ENCODE data around the gene TMEM245. TPM values are rescaled to one million over a fixed set of nuclear protein-coding genes. Genes with fewer than 3 reads are reported as not detected.

TMEM245 gene
- total RNA-seq = 43.3 TPM
- 10 to 100 TPM; 29.4 to 42.1 (median 38.1) TPM for polyA plus RNA-seq (ENCODE audit: insufficient read depth in 1 of 8, insufficient read length in 8 of 8, low replicate concordance in 1 of 8)
- long read RNA-seq, donor 1, full-length matches to known transcripts = 1 of 12 reads
- long read RNA-seq, donor 1, partial matches to known transcripts = 11 of 12 reads
- long read RNA-seq, donor 1, other reads (novel, unspliced or antisense) = 0 of 12 reads
- long read RNA-seq, donor 2 = 0 reads
- long read RNA-seq, donor 3, full-length matches to known transcripts = 1 of 25 reads
- long read RNA-seq, donor 3, partial matches to known transcripts = 24 of 25 reads
- long read RNA-seq, donor 3, other reads (novel, unspliced or antisense) = 0 of 25 reads
- long read RNA-seq, donor 4, full-length matches to known transcripts = 2 of 2 reads
- long read RNA-seq, donor 4, partial matches to known transcripts = 0 of 2 reads
- long read RNA-seq, donor 4, other reads (novel, unspliced or antisense) = 0 of 2 reads
- long read RNA-seq, donor 5, full-length matches to known transcripts = 7 of 42 reads
- long read RNA-seq, donor 5, partial matches to known transcripts = 35 of 42 reads
- long read RNA-seq, donor 5, other reads (novel, unspliced or antisense) = 0 of 42 reads
- long read RNA-seq, donor 6, full-length matches to known transcripts = 2 of 15 reads
- long read RNA-seq, donor 6, partial matches to known transcripts = 13 of 15 reads
- long read RNA-seq, donor 6, other reads (novel, unspliced or antisense) = 0 of 15 reads
- long read RNA-seq, donor 7, full-length matches to known transcripts = 6 of 18 reads
- long read RNA-seq, donor 7, partial matches to known transcripts = 12 of 18 reads
- long read RNA-seq, donor 7, other reads (novel, unspliced or antisense) = 0 of 18 reads
- long read RNA-seq, donor 8, full-length matches to known transcripts = 2 of 2 reads
- long read RNA-seq, donor 8, partial matches to known transcripts = 0 of 2 reads
- long read RNA-seq, donor 8, other reads (novel, unspliced or antisense) = 0 of 2 reads
- long read RNA-seq, donor 9, full-length matches to known transcripts = 2 of 41 reads
- long read RNA-seq, donor 9, partial matches to known transcripts = 39 of 41 reads
- long read RNA-seq, donor 9, other reads (novel, unspliced or antisense) = 0 of 41 reads
- long read RNA-seq, donor 10, full-length matches to known transcripts = 5 of 11 reads
- long read RNA-seq, donor 10, partial matches to known transcripts = 6 of 11 reads
- long read RNA-seq, donor 10, other reads (novel, unspliced or antisense) = 0 of 11 reads
- long read RNA-seq, donor 11, full-length matches to known transcripts = 3 of 3 reads
- long read RNA-seq, donor 11, partial matches to known transcripts = 0 of 3 reads
- long read RNA-seq, donor 11, other reads (novel, unspliced or antisense) = 0 of 3 reads

GRCh38 chr9:109119439-109120203 is at the start of gene TMEM245:
Gene TMEM245, minus strand, starts transcription at chr9:109119947. Its CDS starts 34 bp downstream, at chr9:109119913.
- H3K4me1 ChIP-seq (ENCODE audit: control insufficient read depth, insufficient read depth, low read length) = peaks cover 14% of the 10 kb centered on the region
- peak; percentile 100 for DNase-seq
- H3K9me3 ChIP-seq (replicated peaks; ENCODE audit: control insufficient read depth, low read depth, low read length) = no peaks in the 10 kb centered on the region
- H3K36me3 ChIP-seq (ENCODE audit: control insufficient read depth, insufficient read depth, low read length) = no peaks in the 10 kb centered on the region
- H3K4me3 ChIP-seq (ENCODE audit: low read length) = peak within 1 kb of the TSS; percentile 73
- H3K27ac ChIP-seq (ENCODE audit: low read length) = peak within 1 kb of the TSS; percentile 62
- no peaks in the 10 kb centered on the region for H3K27me3 ChIP-seq (ENCODE audit: control insufficient read depth, insufficient read depth, low read length)
- under 1% methylated on average over 73 of the region's 88 CpGs for WGBS (ENCODE audit: insufficient coverage)

GRCh38 chr9:109168170-109168569 is 48.4 kb upstream of the TMEM245 start:
- H3K4me3 ChIP-seq (ENCODE audit: low read length) = no peak overlapping the region
- no peak for DNase-seq
- H3K4me1 ChIP-seq (ENCODE audit: control insufficient read depth, insufficient read depth, low read length) = no peaks in the 10 kb centered on the region
- peaks cover 27% of the 10 kb centered on the region for H3K27me3 ChIP-seq (ENCODE audit: control insufficient read depth, insufficient read depth, low read length)
- no peaks in the 10 kb centered on the region for H3K9me3 ChIP-seq (replicated peaks; ENCODE audit: control insufficient read depth, low read depth, low read length)
- no peak overlapping the region for H3K27ac ChIP-seq (ENCODE audit: low read length)
- no peaks in the 10 kb centered on the region for H3K36me3 ChIP-seq (ENCODE audit: control insufficient read depth, insufficient read depth, low read length)

- 87% methylated on average over 4 of the region's 5 CpGs for WGBS (ENCODE audit: insufficient coverage)
- no peaks in the 10 kb centered on the region for H3K9me3 ChIP-seq (replicated peaks; ENCODE audit: control insufficient read depth, low read depth, low read length)
Measured at GRCh38 chr9:109167716-109168115, 48.0 kb upstream of the TMEM245 start.

GRCh38 chr9:109166771-109167601 is 47.2 kb upstream of the TMEM245 start, which contains the start of gene FRRS1L:
Gene FRRS1L, minus strand, starts transcription at chr9:109167249. Its CDS starts 111 bp downstream, at chr9:109167138.
- peaks cover 24% of the 10 kb centered on the region for H3K27me3 ChIP-seq (ENCODE audit: control insufficient read depth, insufficient read depth, low read length)
- H3K4me3 ChIP-seq (ENCODE audit: low read length) = peak within 1 kb of the TSS; percentile 9
- H3K27ac ChIP-seq (ENCODE audit: low read length) = no peak within 1 kb of the TSS
- no peaks in the 10 kb centered on the region for H3K4me1 ChIP-seq (ENCODE audit: control insufficient read depth, insufficient read depth, low read length)
- no peaks in the 10 kb centered on the region for H3K36me3 ChIP-seq (ENCODE audit: control insufficient read depth, insufficient read depth, low read length)
- 2% methylated on average over 77 of the region's 86 CpGs for WGBS (ENCODE audit: insufficient coverage)
- DNase-seq = peak; percentile 46
- H3K9me3 ChIP-seq (replicated peaks; ENCODE audit: control insufficient read depth, low read depth, low read length) = no peaks in the 10 kb centered on the region

More at GRCh38 chr9:109167716-109168115, 48.0 kb upstream of the TMEM245 start:
- H3K27me3 ChIP-seq (ENCODE audit: control insufficient read depth, insufficient read depth, low read length) = peaks cover 27% of the 10 kb centered on the region
- no peaks in the 10 kb centered on the region for H3K4me1 ChIP-seq (ENCODE audit: control insufficient read depth, insufficient read depth, low read length)
- no peak overlapping the region for H3K27ac ChIP-seq (ENCODE audit: low read length)
- no peaks in the 10 kb centered on the region for H3K36me3 ChIP-seq (ENCODE audit: control insufficient read depth, insufficient read depth, low read length)
- H3K4me3 ChIP-seq (ENCODE audit: low read length) = no peak overlapping the region
- DNase-seq = no peak

GRCh38 chr9:109166171-109166770 is 46.5 kb upstream of the TMEM245 start:
- no peak overlapping the region for H3K27ac ChIP-seq (ENCODE audit: low read length)
- H3K27me3 ChIP-seq (ENCODE audit: control insufficient read depth, insufficient read depth, low read length) = peaks cover 23% of the 10 kb centered on the region
- no peak for DNase-seq
- H3K9me3 ChIP-seq (replicated peaks; ENCODE audit: control insufficient read depth, low read depth, low read length) = no peaks in the 10 kb centered on the region
- no peak overlapping the region for H3K4me3 ChIP-seq (ENCODE audit: low read length)
- no peaks in the 10 kb centered on the region for H3K4me1 ChIP-seq (ENCODE audit: control insufficient read depth, insufficient read depth, low read length)
- WGBS (ENCODE audit: insufficient coverage) = 65% methylated on average over 14 of the region's 16 CpGs
- H3K36me3 ChIP-seq (ENCODE audit: control insufficient read depth, insufficient read depth, low read length) = no peaks in the 10 kb centered on the region

GRCh38 chr9:109164042-109164441 is 44.3 kb upstream of the TMEM245 start:
- 86% methylated on average over 2 of the region's 5 CpGs for WGBS (ENCODE audit: insufficient coverage)
- no peak for DNase-seq
- Histone ChIP-seq H3K36me3 (ENCODE audit: control insufficient read depth, insufficient read depth, low read length) (no peaks in the 10 kb centered on the region), H3K9me3 (replicated peaks; ENCODE audit: control insufficient read depth, low read depth, low read length) (no peaks in the 10 kb centered on the region), H3K27ac (ENCODE audit: low read length) (no peak overlapping the region), H3K4me1 (ENCODE audit: control insufficient read depth, insufficient read depth, low read length) (no peaks in the 10 kb centered on the region), H3K4me3 (ENCODE audit: low read length) (no peak overlapping the region), H3K27me3 (ENCODE audit: control insufficient read depth, insufficient read depth, low read length) (peaks cover 23% of the 10 kb centered on the region)

GRCh38 chr9:109163194-109163593 is 43.4 kb upstream of the TMEM245 start:
- DNase-seq = no peak
- H3K9me3 ChIP-seq (replicated peaks; ENCODE audit: control insufficient read depth, low read depth, low read length) = no peaks in the 10 kb centered on the region
- WGBS (ENCODE audit: insufficient coverage) = no CpG with 5 or more reads among the region's 1 CpG
- H3K36me3 ChIP-seq (ENCODE audit: control insufficient read depth, insufficient read depth, low read length) = no peaks in the 10 kb centered on the region
- H3K4me1 ChIP-seq (ENCODE audit: control insufficient read depth, insufficient read depth, low read length) = no peaks in the 10 kb centered on the region
- no peak overlapping the region for H3K4me3 ChIP-seq (ENCODE audit: low read length)
- no peak overlapping the region for H3K27ac ChIP-seq (ENCODE audit: low read length)
- peaks cover 23% of the 10 kb centered on the region for H3K27me3 ChIP-seq (ENCODE audit: control insufficient read depth, insufficient read depth, low read length)

GRCh38 chr9:109162677-109163076 is 42.9 kb upstream of the TMEM245 start:
- 57% methylated on average over 1 of the region's 3 CpGs for WGBS (ENCODE audit: insufficient coverage)
- Histone ChIP-seq H3K27ac (ENCODE audit: low read length) (no peak overlapping the region), H3K4me3 (ENCODE audit: low read length) (no peak overlapping the region), H3K27me3 (ENCODE audit: control insufficient read depth, insufficient read depth, low read length) (peaks cover 19% of the 10 kb centered on the region), H3K9me3 (replicated peaks; ENCODE audit: control insufficient read depth, low read depth, low read length) (no peaks in the 10 kb centered on the region), H3K36me3 (ENCODE audit: control insufficient read depth, insufficient read depth, low read length) (no peaks in the 10 kb centered on the region), H3K4me1 (ENCODE audit: control insufficient read depth, insufficient read depth, low read length) (no peaks in the 10 kb centered on the region)
- DNase-seq = no peak

Data from muscle of leg (tissue), 16 donors.